ENCODE measurements around the gene NLRX1.
"Not testable (repeated sequence)": the region's sequence is repeated elsewhere in the genome, so short reads cannot be mapped to it uniquely, and the experiment has no call there.

- not testable (repeated sequence) for TF ChIP-seq EZH2phosphoT487 (IDR thresholded peaks at IDR 0.05; ENCODE audit: insufficient read depth, low read depth); EZH2 (IDR thresholded peaks at IDR 0.05; ENCODE audit: insufficient read depth, poor library complexity, severe bottlenecking)
Measured at GRCh38 chr11:119139276-119139675, 29.2 kb upstream of the NLRX1 start.
